Embryonic facial prominence (tissue), 1 donor: ENCODE measurements around the gene AHR.
A peak's percentile ranks its signal among the peaks of the same experiment; 100 is the strongest.

Source experiments
- DNase-seq: peaks from one replicate; pipeline ENCODE4 v3.0.0-alpha.2; 2016; ENCODE audit errors: extremely low spot score

Gene AHR

GRCh38 chr7:17298102-17298839 is at the start of gene AHR:
Gene AHR (plus strand): TSS chr7:17298652. CDS start chr7:17299265, 613 bp downstream.
- DNase-seq, result peak; percentile 78

- DNase-seq, result no peak
Measured at GRCh38 chr7:17253885-17254284, 44.6 kb upstream of the AHR start.

GRCh38 chr7:17255926-17256325 is 42.5 kb upstream of the AHR start:
- no peak for DNase-seq

- DNase-seq, result no peak
Measured at GRCh38 chr7:17256375-17256774, 42.1 kb upstream of the AHR start.

GRCh38 chr7:17266565-17266964 is 31.9 kb upstream of the AHR start:
- DNase-seq, result no peak

- DNase-seq, result no peak
Measured at GRCh38 chr7:17269341-17270221, 28.9 kb upstream of the AHR start.

- DNase-seq, result no peak
Measured at GRCh38 chr7:17274551-17275245, 23.8 kb upstream of the AHR start.

GRCh38 chr7:17275749-17276671 is 22.4 kb upstream of the AHR start:
- DNase-seq, result no peak

GRCh38 chr7:17279061-17279460 is 19.4 kb upstream of the AHR start:
- no peak for DNase-seq

- no peak for DNase-seq
Measured at GRCh38 chr7:17289074-17289645, 9.3 kb upstream of the AHR start.

- DNase-seq, result no peak
Measured at GRCh38 chr7:17292843-17293242, 5.6 kb upstream of the AHR start.

GRCh38 chr7:17293481-17293880 is 5.0 kb upstream of the AHR start:
- no peak for DNase-seq

GRCh38 chr7:17297243-17297642 is 1.2 kb upstream of the AHR start:
- DNase-seq, result no peak

- no peak for DNase-seq
Measured at GRCh38 chr7:17298840-17299482, 509 bp downstream of the AHR start.

GRCh38 chr7:17299483-17299991 is 1.1 kb downstream of the AHR start:
- DNase-seq, result peak; percentile 20

GRCh38 chr7:17300012-17300411 is 1.6 kb downstream of the AHR start:
- DNase-seq, result no peak

- no peak for DNase-seq
Measured at GRCh38 chr7:17300437-17300836, 2.0 kb downstream of the AHR start.

GRCh38 chr7:17301471-17302456 is 3.3 kb downstream of the AHR start:
- no peak for DNase-seq

GRCh38 chr7:17302575-17303142 is 4.2 kb downstream of the AHR start:
- DNase-seq, result no peak
